Ascending aorta (tissue), 2 donors: ENCODE results near the gene GYS1. TPM values are rescaled to one million over a fixed set of nuclear protein-coding genes. Genes with fewer than 3 reads are reported as not detected.
A peak's percentile ranks its signal among the peaks of the same experiment; 100 is the strongest.
"Not testable (repeated sequence)": the region's sequence is repeated elsewhere in the genome, so short reads cannot be mapped to it uniquely, and the experiment has no call there.

ENCODE experiments used
- DNase-seq, 2 donors: peaks; one replicate each; pipeline ENCODE4 v3.0.0-alpha.2; 2019; ENCODE audit warnings: low spot score in 2 of 2
- H3K27ac ChIP-seq, 2 donors: fragments of 200-600 bp; sonication (generic); one replicate each; pipeline ENCODE4 v1.5.1; 2016 to 2017; ENCODE audit warnings: mild to moderate bottlenecking in 1 of 2
- H3K27me3 ChIP-seq: fragments of 200-600 bp; sonication (generic); one replicate; pipeline ENCODE4 v1.5.1; 2017
- H3K36me3 ChIP-seq, 2 donors: fragments of 200-600 bp; sonication (generic); one replicate each; pipeline ENCODE4 v1.5.1; 2016
- H3K4me1 ChIP-seq, 2 donors: fragments of 200-600 bp; sonication (generic); one replicate each; pipeline ENCODE4 v1.5.1; 2016 to 2017; ENCODE audit warnings: mild to moderate bottlenecking in 1 of 2
- H3K4me3 ChIP-seq, 2 donors: fragments of 200-600 bp; sonication (generic); one replicate each; pipeline ENCODE4 v1.5.1; 2016 to 2017; ENCODE audit warnings: mild to moderate bottlenecking in 1 of 2
- H3K9me3 ChIP-seq, 2 donors: fragments of 200-600 bp; sonication (generic); one replicate each; pipeline ENCODE4 v1.5.1; 2016
- intact Hi-C: fragments of 100-400 bp; cut with DNase I; formaldehyde crosslinking; loops from one replicate; pipeline ENCODE4 v1.15.1; 2023
- total RNA-seq: library from RNA; depleted of rRNA; stranded (reverse); fragments of >200 nt; gene quantifications from one replicate; pipeline ENCODE4 v1.1.0, GENCODE V29; 2016
- TF ChIP-seq, protein P1 (sequence below), 3 experiments: fragments of 200-600 bp in 2 of 3; fragments of 450-650 bp in 1 of 3; sonication (generic) in 2 of 3; IDR thresholded peaks; one replicate each; pipeline ENCODE4 v1.5.1; 2016 to 2019; ENCODE audit warnings: antibody characterized with exemption in 3 of 3, mild to moderate bottlenecking in 1 of 3, moderate library complexity in 1 of 3

Gene GYS1
- total RNA-seq, 1 donor from 2014 or later, result 21.8 TPM

- no peaks in the 10 kb centered on the region for H3K27me3 ChIP-seq
- peaks cover 0 to 3% of the 10 kb centered on the region in 2 donors for H3K4me1 ChIP-seq
- H3K9me3 ChIP-seq, result no peaks in the 10 kb centered on the region
- H3K36me3 ChIP-seq, result no peaks in the 10 kb centered on the region
- no peak overlapping the region for H3K27ac ChIP-seq
- intact Hi-C loops, result no loop called here
- DNase-seq, result no peak
- TF ChIP-seq, protein P1, sequence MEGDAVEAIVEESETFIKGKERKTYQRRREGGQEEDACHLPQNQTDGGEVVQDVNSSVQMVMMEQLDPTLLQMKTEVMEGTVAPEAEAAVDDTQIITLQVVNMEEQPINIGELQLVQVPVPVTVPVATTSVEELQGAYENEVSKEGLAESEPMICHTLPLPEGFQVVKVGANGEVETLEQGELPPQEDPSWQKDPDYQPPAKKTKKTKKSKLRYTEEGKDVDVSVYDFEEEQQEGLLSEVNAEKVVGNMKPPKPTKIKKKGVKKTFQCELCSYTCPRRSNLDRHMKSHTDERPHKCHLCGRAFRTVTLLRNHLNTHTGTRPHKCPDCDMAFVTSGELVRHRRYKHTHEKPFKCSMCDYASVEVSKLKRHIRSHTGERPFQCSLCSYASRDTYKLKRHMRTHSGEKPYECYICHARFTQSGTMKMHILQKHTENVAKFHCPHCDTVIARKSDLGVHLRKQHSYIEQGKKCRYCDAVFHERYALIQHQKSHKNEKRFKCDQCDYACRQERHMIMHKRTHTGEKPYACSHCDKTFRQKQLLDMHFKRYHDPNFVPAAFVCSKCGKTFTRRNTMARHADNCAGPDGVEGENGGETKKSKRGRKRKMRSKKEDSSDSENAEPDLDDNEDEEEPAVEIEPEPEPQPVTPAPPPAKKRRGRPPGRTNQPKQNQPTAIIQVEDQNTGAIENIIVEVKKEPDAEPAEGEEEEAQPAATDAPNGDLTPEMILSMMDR (IDR thresholded peaks at IDR 0.05), result no peak
- H3K4me3 ChIP-seq, result no peak overlapping the region
Observed at GRCh38 chr19:48928164-48929025, 64.7 kb downstream of the GYS1 start.

GRCh38 chr19:48927692-48928091, 65.4 kb downstream of the GYS1 start:
- peak overlapping the region in 1 of 2 donors; percentile 78 for H3K27ac ChIP-seq
- not testable (repeated sequence) for H3K4me1 ChIP-seq, H3K9me3 ChIP-seq, DNase-seq, H3K27me3 ChIP-seq, H3K36me3 ChIP-seq, H3K4me3 ChIP-seq
- intact Hi-C loops, result loop anchor here (1.0 to 2.0 kb wide), 2 partner anchors 26 to 27 kb away; partner anchors contain the start of gene BAX

GRCh38 chr19:48926909-48927308, 66.2 kb downstream of the GYS1 start:
- peaks cover 9 to 13% of the 10 kb centered on the region in 2 donors for H3K36me3 ChIP-seq
- peak overlapping the region; percentile 74 to 78 for H3K27ac ChIP-seq
- no peaks in the 10 kb centered on the region for H3K27me3 ChIP-seq
- DNase-seq, result peak; percentile 80 to 88
- H3K4me1 ChIP-seq, result peaks cover 0 to 3% of the 10 kb centered on the region in 2 donors
- TF ChIP-seq, protein P1 (IDR thresholded peaks at IDR 0.05), result no peak
- H3K4me3 ChIP-seq, result no peak overlapping the region
- intact Hi-C loops, result loop anchor here (1.0 to 2.0 kb wide), 2 partner anchors 26 to 28 kb away; partner anchors contain the start of gene BAX
- no peaks in the 10 kb centered on the region for H3K9me3 ChIP-seq

- Histone ChIP-seq H3K27ac (peak overlapping the region; percentile 74 to 78), H3K36me3 (peaks cover 19 to 24% of the 10 kb centered on the region in 2 donors)
- H3K4me3 ChIP-seq, DNase-seq, H3K27me3 ChIP-seq, H3K4me1 ChIP-seq, H3K9me3 ChIP-seq: not testable (repeated sequence)
- intact Hi-C loops, result loop anchor here (2.0 kb wide), 1 partner anchor 29 kb away; the partner anchor contains the start of gene BAX
Observed at GRCh38 chr19:48925890-48926289, 67.2 kb downstream of the GYS1 start.

- intact Hi-C loops, result no loop called here
- peak overlapping the region; percentile 74 to 78 for H3K27ac ChIP-seq
- no peaks in the 10 kb centered on the region for H3K9me3 ChIP-seq
Observed at GRCh38 chr19:48925240-48925843, 67.8 kb downstream of the GYS1 start.

More at GRCh38 chr19:48925240-48925843, 67.8 kb downstream of the GYS1 start:
- Histone ChIP-seq H3K4me3 (no peak overlapping the region), H3K36me3 (peaks cover 24 to 29% of the 10 kb centered on the region in 2 donors), H3K4me1 (peaks cover 0 to 3% of the 10 kb centered on the region in 2 donors), H3K27me3 (no peaks in the 10 kb centered on the region)
- no peak for DNase-seq
- TF ChIP-seq, protein P1 (IDR thresholded peaks at IDR 0.05), result no peak
